DND-41 (cell line): Measurements from ENCODE around the gene ADRM1.

Experiments used
- ATAC-seq: fragments of 200-7000 bp; cut with Tn5 transposase; 3 replicates; pipeline ENCODE4 v1.9.1; 2021; ENCODE audit warnings: low read depth; ENCODE audit not compliant: insufficient read depth
- DNase-seq: peaks from one replicate; pipeline ENCODE4 v3.0.0-alpha.2; 2020
- H2AFZ ChIP-seq: 2 replicates; pipeline ENCODE4 v1.6.0; 2012; ENCODE audit warnings: low read depth, low read length
- H3K27ac ChIP-seq: 2 replicates; pipeline ENCODE4 v1.5.1; 2012; ENCODE audit warnings: low read length, inconsistent platforms
- H3K27me3 ChIP-seq: fragments of 200-600 bp; sonication (generic); 2 replicates; pipeline ENCODE4 v1.6.0; 2012; ENCODE audit warnings: low read length, mild to moderate bottlenecking, inconsistent platforms; ENCODE audit not compliant: insufficient read depth, poor library complexity
- H3K36me3 ChIP-seq: 2 replicates; pipeline ENCODE4 v1.5.1; 2012; ENCODE audit warnings: low read length, inconsistent platforms; ENCODE audit not compliant: insufficient read depth
- H3K4me1 ChIP-seq: 2 replicates; pipeline ENCODE4 v1.5.1; 2012; ENCODE audit warnings: mild to moderate bottlenecking, low read length; ENCODE audit not compliant: insufficient read depth
- H3K4me2 ChIP-seq: 2 replicates; pipeline ENCODE4 v1.6.0; 2012; ENCODE audit warnings: mild to moderate bottlenecking, moderate library complexity, low read length, inconsistent platforms; ENCODE audit not compliant: insufficient read depth
- H3K4me3 ChIP-seq, 2 experiments: fragments of 200-600 bp in 1 of 2; shearing (Covaris generic) in 1 of 2; 2 replicates each; pipeline ENCODE4 v1.5.1; 2012 to 2016; ENCODE audit warnings: inconsistent platforms in 2 of 2, low read length in 2 of 2, mild to moderate bottlenecking in 2 of 2, low read depth in 1 of 2, moderate library complexity in 1 of 2
- H3K79me2 ChIP-seq: 2 replicates; pipeline ENCODE4 v1.6.0; 2012; ENCODE audit warnings: low read length, inconsistent platforms; ENCODE audit not compliant: insufficient read depth
- H3K9ac ChIP-seq: 2 replicates; pipeline ENCODE4 v1.6.0; 2012; ENCODE audit warnings: low read depth, mild to moderate bottlenecking, inconsistent platforms, low read length, moderate library complexity
- H3K9me3 ChIP-seq: 2 replicates; pipeline ENCODE4 v1.5.1; 2012; ENCODE audit warnings: low read length, moderate library complexity, mild to moderate bottlenecking, inconsistent platforms; ENCODE audit not compliant: insufficient read depth, severe bottlenecking
- H4K20me1 ChIP-seq: 2 replicates; pipeline ENCODE4 v1.6.0; 2012; ENCODE audit warnings: low read length; ENCODE audit not compliant: insufficient read depth
- EZH2 ChIP-seq: IDR thresholded peaks from 3 replicates; pipeline ENCODE4 v1.6.1; 2012; ENCODE audit warnings: borderline replicate concordance, low read depth, mild to moderate bottlenecking, moderate library complexity, low read length, inconsistent platforms; ENCODE audit not compliant: severe bottlenecking
- TF ChIP-seq, protein P1 (sequence below): IDR thresholded peaks from 2 replicates; pipeline ENCODE4 v1.5.1; 2012; ENCODE audit warnings: borderline replicate concordance, low read length, moderate library complexity, mild to moderate bottlenecking; ENCODE audit not compliant: poor library complexity, severe bottlenecking; ENCODE audit errors: extremely low read depth

Gene ADRM1

DNA sequence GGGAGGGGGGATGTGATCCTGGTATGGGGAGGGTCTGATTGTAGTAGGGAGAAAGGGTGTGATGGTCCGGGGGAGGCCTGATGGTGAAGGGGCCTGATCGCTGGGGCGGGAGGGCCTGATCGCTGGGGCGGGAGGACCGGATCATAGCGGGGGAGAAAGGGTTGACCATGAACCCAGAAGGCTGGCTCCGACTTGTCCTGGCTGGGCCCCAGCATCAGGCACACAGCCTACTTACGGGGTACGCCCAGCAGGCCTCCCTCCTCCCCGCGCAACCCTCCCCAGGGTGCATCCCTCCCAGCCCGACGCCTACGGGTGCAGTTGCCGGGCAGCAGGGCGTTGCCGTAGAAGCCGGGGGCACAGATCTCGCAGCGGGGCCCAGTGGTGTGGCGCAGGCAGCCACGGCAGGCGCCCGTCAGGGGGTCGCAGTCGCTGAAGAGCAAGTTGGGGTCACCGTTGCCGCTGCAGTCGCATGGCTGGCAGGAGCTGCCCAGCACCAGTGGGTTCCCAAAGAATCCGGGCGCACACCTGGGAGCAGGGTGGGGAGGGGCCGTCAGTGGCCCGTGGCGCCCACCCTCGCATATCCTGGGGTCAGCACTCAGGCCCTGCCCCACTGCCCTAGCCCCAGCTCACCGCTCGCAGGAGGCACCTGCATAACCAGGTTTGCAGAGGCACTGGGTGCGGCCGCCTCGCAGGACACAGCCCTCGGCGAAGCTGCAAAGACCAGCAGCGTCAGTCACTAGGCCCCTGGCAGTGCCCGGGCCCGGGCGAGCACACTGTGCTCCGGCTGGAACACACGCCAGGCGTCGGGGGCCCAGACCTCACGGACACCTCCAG, 20.6 kb downstream of the ADRM1 start:
- Histone ChIP-seq H3K4me3 (no peak overlapping the region), H3K9ac (no peak overlapping the region), H3K27me3 (no peaks in the 10 kb centered on the region), H3K4me1 (no peaks in the 10 kb centered on the region), H4K20me1 (0 out of 2 replicates have a peak, but pooled peaks cover 4% of the 10 kb centered on the region), H3K27ac (no peak overlapping the region), H3K79me2 (no peaks in the 10 kb centered on the region), H3K9me3 (no peaks in the 10 kb centered on the region), H2AFZ (no peak overlapping the region), H3K4me2 (no peak overlapping the region), H3K36me3 (no peaks in the 10 kb centered on the region)
- ATAC-seq (no peak), DNase-seq (no peak)
- TF ChIP-seq EZH2: no peak
- TF ChIP-seq, protein P1, sequence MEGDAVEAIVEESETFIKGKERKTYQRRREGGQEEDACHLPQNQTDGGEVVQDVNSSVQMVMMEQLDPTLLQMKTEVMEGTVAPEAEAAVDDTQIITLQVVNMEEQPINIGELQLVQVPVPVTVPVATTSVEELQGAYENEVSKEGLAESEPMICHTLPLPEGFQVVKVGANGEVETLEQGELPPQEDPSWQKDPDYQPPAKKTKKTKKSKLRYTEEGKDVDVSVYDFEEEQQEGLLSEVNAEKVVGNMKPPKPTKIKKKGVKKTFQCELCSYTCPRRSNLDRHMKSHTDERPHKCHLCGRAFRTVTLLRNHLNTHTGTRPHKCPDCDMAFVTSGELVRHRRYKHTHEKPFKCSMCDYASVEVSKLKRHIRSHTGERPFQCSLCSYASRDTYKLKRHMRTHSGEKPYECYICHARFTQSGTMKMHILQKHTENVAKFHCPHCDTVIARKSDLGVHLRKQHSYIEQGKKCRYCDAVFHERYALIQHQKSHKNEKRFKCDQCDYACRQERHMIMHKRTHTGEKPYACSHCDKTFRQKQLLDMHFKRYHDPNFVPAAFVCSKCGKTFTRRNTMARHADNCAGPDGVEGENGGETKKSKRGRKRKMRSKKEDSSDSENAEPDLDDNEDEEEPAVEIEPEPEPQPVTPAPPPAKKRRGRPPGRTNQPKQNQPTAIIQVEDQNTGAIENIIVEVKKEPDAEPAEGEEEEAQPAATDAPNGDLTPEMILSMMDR: no peak

DNA sequence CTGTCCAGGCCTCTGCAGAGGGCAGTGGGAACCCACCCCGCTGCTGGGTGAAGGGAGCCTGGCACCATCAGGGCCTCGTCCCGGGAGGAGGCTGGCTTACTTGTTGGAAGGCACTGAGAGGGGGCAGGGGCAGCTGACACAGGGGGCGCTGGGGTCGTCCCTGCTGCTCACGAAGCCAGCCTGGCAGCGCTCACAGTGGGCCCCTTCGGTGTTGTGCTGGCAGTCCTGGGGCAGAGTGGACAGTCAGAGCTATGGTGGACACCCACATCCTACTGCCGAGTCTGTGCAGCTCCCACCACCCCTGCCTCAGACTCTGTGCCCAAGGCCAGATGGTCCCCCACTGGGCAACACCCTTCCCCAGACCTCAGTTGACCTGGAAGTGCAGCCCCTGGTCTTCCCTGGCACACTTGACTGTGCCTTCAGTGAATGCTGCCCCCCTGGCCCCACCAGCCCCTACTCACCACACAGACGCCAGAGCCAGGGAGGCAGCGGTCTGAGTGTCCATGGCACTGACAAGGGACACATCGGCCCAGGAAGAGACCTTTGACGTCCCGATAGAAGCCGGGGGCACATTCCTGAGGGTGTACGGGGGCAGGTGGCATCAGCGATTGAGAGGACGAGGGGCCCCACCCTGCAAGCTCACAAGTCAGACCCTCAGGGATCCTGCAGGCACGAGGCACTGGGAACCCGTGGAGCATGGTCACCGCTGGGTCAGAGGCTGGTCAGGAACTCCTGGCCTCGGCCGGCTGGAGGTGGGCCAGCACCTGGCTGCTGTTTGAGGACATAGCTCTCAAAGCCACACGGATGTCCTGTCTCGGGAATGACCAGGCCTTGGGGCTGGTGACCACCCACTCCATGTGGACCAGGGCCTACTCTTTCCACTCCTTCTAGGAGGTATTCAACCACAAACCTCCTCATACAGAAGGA, 21.4 kb downstream of the ADRM1 start:
- Histone ChIP-seq H3K79me2 (no peaks in the 10 kb centered on the region), H4K20me1 (0 out of 2 replicates have a peak, but pooled peaks cover 4% of the 10 kb centered on the region), H3K36me3 (no peaks in the 10 kb centered on the region), H3K4me3 (no peak overlapping the region), H2AFZ (no peak overlapping the region), H3K9ac (no peak overlapping the region), H3K9me3 (no peaks in the 10 kb centered on the region), H3K4me2 (no peak overlapping the region), H3K27ac (no peak overlapping the region), H3K27me3 (no peaks in the 10 kb centered on the region), H3K4me1 (no peaks in the 10 kb centered on the region)
- TF ChIP-seq, protein P1: no peak
- no peak for TF ChIP-seq EZH2
- DNase-seq (no peak), ATAC-seq (no peak)

- H3K27me3 ChIP-seq: no peaks in the 10 kb centered on the region
- H2AFZ ChIP-seq: no peak overlapping the region
- no peak overlapping the region for H3K4me3 ChIP-seq
- H3K9ac ChIP-seq: no peak overlapping the region
- H3K79me2 ChIP-seq: no peaks in the 10 kb centered on the region
- ATAC-seq (no peak), DNase-seq (no peak)
- TF ChIP-seq, protein P1: no peak
- no peak for TF ChIP-seq EZH2
- H3K9me3 ChIP-seq: no peaks in the 10 kb centered on the region
- H3K4me2 ChIP-seq: no peak overlapping the region
- no peaks in the 10 kb centered on the region for H3K36me3 ChIP-seq
- peaks cover 6% of the 10 kb centered on the region; the same call in 1 of the 2 replicates for H4K20me1 ChIP-seq
- no peak overlapping the region for H3K27ac ChIP-seq
- no peaks in the 10 kb centered on the region for H3K4me1 ChIP-seq
Measured at GRCh38 chr20:62325172-62325905, 22.5 kb downstream of the ADRM1 start.
